ENCODE measurements around the gene TXNRD2.

- no peak for TF ChIP-seq GATA2 (IDR thresholded peaks at IDR 0.05; ENCODE audit: low read depth, low read length)
- TF ChIP-seq GATA3 (IDR thresholded peaks at IDR 0.05; ENCODE audit: low read depth, low read length), result no peak
Measured at GRCh38 chr22:19871023-19871844, 70.4 kb downstream of the TXNRD2 start.
